ENCODE measurements around the gene CARD9.
"Not testable (repeated sequence)": the region's sequence is repeated elsewhere in the genome, so short reads cannot be mapped to it uniquely, and the experiment has no call there.

The CARD9 gene

GRCh38 chr9:136333045-136333444 is 40.4 kb downstream of the CARD9 start:
- no peak for DNase-seq

GRCh38 chr9:136332482-136332983 is 40.9 kb downstream of the CARD9 start:
- DNase-seq = no peak

GRCh38 chr9:136331556-136332481 is 41.6 kb downstream of the CARD9 start:
- no peak for DNase-seq

GRCh38 chr9:136331030-136331429 is 42.4 kb downstream of the CARD9 start:
- DNase-seq = no peak

- no peak for DNase-seq
These were observed 43.0 kb downstream of the CARD9 start for GRCh38 chr9:136330406-136330990.

- no peak for DNase-seq
These were observed 43.6 kb downstream of the CARD9 start for GRCh38 chr9:136329636-136330405.

GRCh38 chr9:136329211-136329627 is 44.2 kb downstream of the CARD9 start:
- DNase-seq = no peak

- DNase-seq = no peak
These were observed 44.8 kb downstream of the CARD9 start for GRCh38 chr9:136328622-136329041.

- no peak for DNase-seq
These were observed 45.4 kb downstream of the CARD9 start for GRCh38 chr9:136328011-136328621.

GRCh38 chr9:136327304-136327974 is 46.0 kb downstream of the CARD9 start, which contains the start of gene GPSM1:
Gene GPSM1, plus strand, starts transcription at chr9:136327539. Its CDS starts 157 bp downstream, at chr9:136327696.
- no peak for DNase-seq

- DNase-seq = no peak
These were observed 46.6 kb downstream of the CARD9 start for GRCh38 chr9:136326761-136327303.

- peak in 1 of 2 experiments; percentile 52 for DNase-seq
These were observed 47.3 kb downstream of the CARD9 start for GRCh38 chr9:136326061-136326760.

GRCh38 chr9:136325358-136325757 is 48.1 kb downstream of the CARD9 start:
- no peak for DNase-seq

- DNase-seq = no peak
These were observed 48.8 kb downstream of the CARD9 start for GRCh38 chr9:136324501-136325300.

GRCh38 chr9:136323371-136323789 is 50.1 kb downstream of the CARD9 start:
- DNase-seq = no peak

GRCh38 chr9:136322756-136323330 is 50.6 kb downstream of the CARD9 start:
- no peak for DNase-seq

GRCh38 chr9:136321561-136321960 is 51.9 kb downstream of the CARD9 start:
- no peak for DNase-seq

- DNase-seq = not testable (repeated sequence)
These were observed 52.5 kb downstream of the CARD9 start for GRCh38 chr9:136320972-136321371.

GRCh38 chr9:136319955-136320354 is 53.5 kb downstream of the CARD9 start:
- DNase-seq = not testable (repeated sequence)

- not testable (repeated sequence) for DNase-seq
These were observed 54.2 kb downstream of the CARD9 start for GRCh38 chr9:136319244-136319643.

Measured in NCI-H446 (cell line).